Left hindlimb (tissue), 1 donor: ENCODE measurements around the gene ZNF784.

Experiments used
- DNase-seq: peaks from one replicate; pipeline ENCODE4 v3.0.0-alpha.2; 2018

The ZNF784 gene

DNA sequence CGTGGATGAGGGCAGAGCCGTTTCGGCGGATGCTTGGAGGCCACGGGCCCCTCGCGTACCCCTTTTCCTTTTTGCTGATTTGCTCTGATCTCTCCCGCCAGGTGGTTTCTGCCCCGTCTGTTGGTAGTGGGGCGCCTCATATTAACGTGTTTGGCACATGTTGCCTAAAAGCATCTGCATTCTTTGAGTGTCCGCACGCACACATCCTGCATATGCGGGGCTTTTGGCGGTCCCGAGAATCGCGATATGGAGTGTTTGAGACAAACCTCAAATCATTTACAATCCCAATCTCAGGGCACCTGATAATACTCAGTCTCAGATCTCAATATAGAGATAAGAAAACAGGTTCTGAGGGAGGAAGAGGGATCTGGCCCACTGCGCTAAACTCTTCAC, 31.3 kb upstream of the ZNF784 start:
- DNase-seq = no peak

DNA sequence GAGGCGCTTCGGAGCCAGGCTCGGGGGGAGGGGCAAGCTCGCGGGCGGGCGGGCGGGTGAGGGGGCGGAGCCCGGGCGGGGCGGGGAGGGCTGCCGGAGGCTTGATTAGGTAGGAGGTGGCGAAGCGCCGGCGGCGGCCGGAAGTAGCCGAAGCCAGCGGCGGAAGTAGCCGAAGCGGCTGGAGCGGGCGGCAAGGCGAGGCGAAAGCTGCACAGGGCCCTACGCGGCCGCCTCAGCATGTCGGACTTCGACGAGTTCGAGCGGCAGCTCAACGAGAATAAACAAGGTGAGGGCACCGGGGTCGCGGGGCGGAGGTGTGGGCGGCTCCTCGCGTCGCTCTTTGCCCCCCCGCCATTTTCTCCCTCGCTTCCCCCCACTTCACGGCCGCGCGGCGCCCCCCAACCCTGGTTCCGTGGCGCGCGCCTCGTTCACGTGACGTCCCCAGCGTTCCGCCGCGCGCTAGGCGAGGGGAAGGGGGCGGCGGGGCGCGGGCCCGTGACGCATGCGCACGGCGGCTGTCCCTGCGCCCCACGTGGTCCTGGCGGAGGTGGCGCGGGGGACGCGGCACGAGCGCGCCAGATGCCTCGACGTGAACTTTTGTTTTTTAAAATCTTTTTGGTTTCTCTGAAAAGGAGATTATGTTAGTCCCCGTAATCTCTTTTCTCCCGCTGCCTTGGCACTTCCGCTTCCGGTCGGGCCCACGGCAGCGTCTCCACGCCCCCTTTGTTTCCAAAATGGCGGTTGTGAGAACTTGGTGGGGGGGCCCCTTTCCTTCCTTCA, 30.7 kb upstream of the ZNF784 start, which contains the start of gene U2AF2:
Gene U2AF2, plus strand, starts transcription at position 168 of the 780 bp plus-strand sequence. Its CDS starts 70 bp downstream, at position 238.
- DNase-seq = peak; percentile 98

DNA sequence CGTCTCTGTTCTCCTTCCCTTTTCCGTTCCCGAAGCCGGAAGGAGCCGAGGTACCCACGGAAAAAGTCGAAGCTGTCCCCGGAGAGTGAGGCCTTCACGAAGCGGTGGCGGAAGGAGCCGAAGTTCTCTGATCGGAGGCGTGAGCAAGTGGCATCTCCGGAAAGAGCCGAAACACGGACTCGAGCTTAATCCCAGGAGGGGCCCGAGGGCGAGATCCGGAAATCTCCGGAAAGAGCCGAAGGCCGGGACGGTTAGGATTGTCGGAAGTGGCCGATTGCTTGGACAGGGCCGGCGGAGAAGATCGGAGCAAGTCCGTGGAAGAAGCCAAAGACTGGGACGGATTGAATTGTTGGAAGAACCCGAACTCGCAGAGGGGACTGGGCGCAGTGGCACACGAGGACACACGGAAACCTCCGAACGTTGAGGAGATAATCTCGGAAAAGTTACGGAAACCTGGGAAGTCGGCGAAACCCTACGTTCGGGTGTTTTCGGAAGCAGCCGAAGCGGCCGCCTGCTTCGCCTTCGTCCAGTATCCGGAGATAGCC, 30.0 kb upstream of the ZNF784 start:
- peak; percentile 99 for DNase-seq

- peak; percentile 99 for DNase-seq
Measured at GRCh38 chr19:55653651-55654322, 29.4 kb upstream of the ZNF784 start.

GRCh38 chr19:55652311-55653128, 28.2 kb upstream of the ZNF784 start:
- DNase-seq = no peak

DNA sequence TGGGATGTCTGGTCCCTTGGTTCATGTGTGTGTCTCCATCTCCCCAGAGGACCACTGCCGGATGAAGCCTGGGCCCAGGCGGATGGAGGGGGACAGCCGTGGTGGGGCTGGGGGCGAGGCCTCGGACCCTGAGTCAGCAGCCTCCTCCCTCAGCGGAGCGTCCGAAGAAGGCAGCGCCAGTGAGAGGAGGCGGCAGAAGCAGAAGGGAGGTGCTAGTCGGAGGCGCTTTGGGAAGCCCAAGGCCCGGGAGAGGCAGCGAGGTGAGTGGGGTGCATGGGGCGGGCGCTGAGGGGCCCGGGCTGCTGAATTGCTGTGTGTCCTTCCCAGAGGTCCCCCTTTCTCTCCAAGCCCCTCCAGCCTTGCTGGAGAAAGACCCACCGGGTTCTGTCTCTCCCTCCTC, 26.9 kb upstream of the ZNF784 start:
- no peak for DNase-seq

- no peak for DNase-seq
Measured at GRCh38 chr19:55650602-55651230, 26.4 kb upstream of the ZNF784 start.

GRCh38 chr19:55650126-55650557, 25.8 kb upstream of the ZNF784 start:
- no peak for DNase-seq

- DNase-seq = no peak
Measured at GRCh38 chr19:55649268-55650125, 25.1 kb upstream of the ZNF784 start.

DNA sequence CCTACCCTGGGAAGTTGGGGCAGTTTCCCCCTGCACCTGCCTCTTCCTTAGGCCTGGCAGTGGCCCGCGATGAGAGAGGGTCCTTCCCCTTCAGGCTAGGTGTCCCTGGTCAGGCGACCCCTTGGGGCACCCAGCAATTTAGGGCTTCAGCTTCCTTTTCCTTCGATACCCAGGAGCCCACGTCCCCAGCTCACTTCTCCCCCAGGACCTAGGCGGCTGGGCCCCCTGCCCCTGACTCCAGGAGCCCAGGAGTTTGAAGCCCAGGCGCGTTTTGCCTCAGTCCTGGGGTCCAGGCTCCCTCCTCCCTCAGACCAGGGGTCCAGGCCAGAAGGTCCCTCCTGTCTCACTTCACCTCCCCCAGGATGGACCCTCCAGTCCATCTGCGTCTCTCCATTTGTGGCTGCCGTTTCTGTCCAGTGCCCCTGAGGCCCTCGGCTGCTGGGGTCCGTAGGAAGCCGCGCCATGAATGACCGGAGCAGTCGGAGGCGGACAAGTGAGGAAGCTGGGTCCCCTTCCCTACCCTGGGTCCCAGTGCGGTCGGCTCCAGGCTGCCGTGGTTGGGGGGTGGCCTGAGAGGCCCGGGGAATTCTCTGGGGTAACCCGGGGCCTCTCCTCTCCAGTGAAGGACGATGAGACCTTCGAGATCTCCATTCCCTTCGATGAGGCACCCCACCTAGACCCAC, 24.4 kb upstream of the ZNF784 start:
- no peak for DNase-seq

DNA sequence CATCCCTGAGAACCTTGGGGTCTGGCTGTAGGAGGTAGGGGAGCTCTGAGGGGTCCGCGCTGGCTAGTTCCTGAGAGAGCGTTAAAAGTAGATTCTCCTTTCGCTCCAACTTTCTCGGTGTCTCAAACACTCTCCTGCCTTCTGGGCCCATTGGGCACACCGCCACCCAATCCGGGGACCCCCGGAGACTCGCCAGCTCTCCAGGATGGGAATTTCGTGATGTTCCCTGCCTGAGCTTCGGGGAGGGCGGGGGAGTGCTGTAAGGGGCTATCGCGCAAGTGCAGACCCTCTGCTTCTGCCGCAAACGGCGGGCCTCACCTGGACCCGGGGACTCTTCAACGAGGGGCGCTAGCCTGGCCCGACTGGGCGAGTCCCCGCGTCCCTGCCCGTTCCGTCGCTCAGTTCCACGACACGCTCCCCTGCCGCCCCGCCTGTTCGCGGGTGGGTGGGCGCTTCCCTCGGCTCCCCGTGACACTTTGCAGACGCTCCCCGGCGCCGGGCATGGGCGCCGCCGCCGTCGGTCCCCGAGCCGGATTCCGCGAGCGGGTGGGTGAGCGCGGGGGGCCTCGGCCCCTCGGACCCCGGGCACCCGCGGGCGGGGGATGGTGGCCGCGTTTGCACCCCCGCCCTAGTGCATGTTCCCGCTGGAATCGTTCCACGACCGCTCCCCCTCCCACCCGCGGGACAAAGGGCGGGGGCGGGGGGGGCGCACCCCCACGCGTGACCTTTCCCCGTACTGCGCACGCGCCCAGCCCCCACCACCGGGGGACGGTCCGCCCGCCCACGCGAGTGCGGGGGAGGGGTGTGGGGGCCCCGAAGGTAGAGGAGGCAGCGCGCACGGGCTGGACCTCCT, 23.6 kb upstream of the ZNF784 start, which contains the start of gene CCDC106:
Gene CCDC106, plus strand, starts transcription at position 481 of the 853 bp plus-strand sequence. CDS start 835 bp downstream, outside the sequence.
- DNase-seq = peak; percentile 87

GRCh38 chr19:55646889-55647731, 22.7 kb upstream of the ZNF784 start:
- DNase-seq = no peak

GRCh38 chr19:55645512-55645881, 21.1 kb upstream of the ZNF784 start:
- DNase-seq = no peak

DNA sequence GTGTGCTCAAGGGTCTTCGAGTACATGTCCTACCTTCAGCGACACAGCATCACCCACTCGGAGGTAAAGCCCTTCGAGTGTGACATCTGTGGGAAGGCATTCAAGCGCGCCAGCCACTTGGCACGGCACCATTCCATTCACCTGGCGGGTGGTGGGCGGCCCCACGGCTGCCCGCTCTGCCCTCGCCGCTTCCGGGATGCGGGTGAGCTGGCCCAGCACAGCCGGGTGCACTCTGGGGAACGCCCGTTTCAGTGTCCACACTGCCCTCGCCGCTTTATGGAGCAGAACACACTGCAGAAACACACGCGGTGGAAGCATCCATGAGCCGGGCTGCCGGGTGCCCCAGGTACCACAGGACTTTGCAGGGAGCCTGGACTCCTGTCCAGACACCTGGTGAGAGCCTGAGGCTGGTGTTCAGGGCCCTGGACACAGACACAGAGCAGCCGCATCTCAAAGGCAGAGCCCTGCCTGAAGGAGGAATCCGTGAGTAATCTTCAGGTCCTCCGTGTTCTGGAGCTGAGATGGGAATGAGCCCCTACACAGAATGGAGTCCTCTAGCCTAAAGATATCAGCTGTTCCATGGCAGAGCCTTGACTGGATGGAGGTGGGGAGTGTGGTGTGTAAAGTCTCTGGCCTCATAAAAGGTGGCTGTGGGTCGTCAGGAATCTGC, 20.6 kb upstream of the ZNF784 start:
- DNase-seq = no peak

DNA sequence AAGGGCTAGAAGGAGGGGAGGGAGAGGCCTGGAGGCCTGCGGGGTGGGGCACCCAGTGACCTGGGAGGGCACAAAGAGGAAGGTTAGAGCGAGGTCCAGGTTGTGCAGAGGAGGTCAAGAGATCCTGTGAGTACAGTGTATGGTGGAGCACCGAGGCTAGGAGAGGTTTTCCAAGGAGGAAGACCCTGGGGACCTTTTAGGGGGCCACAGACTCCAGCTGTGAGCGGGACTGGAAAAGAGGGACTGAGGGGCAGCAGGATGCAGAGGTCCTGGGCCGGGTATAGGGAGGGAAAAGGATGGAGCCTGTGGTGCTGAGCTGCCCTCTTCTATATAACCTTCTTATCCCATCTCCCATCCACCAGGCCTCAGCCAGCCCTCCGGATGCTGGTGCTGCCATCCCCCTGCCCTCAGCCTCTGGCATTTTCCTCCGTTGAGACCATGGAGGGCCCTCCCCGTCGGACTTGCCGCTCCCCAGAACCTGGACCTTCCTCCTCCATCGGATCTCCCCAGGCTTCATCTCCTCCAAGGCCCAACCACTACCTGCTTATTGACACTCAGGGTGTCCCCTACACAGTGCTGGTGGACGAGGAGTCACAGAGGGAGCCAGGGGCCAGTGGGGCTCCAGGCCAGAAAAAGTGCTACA, 19.9 kb upstream of the ZNF784 start:
- DNase-seq = no peak

DNA sequence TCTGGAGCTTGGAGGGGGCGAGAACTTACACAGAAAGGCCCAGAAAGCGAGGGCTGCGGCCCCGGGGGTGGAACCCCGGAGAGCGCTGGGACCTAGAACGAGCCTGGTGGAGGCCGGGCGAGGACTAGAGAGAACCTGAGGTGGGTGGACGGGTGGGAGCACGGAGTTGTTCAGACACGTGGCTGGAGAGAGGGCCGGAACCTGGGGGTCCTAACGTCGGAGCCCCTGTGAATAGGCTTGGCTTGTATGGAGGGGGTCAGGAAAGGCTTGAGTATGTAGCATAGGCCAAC, 19.5 kb upstream of the ZNF784 start:
- DNase-seq = no peak

DNA sequence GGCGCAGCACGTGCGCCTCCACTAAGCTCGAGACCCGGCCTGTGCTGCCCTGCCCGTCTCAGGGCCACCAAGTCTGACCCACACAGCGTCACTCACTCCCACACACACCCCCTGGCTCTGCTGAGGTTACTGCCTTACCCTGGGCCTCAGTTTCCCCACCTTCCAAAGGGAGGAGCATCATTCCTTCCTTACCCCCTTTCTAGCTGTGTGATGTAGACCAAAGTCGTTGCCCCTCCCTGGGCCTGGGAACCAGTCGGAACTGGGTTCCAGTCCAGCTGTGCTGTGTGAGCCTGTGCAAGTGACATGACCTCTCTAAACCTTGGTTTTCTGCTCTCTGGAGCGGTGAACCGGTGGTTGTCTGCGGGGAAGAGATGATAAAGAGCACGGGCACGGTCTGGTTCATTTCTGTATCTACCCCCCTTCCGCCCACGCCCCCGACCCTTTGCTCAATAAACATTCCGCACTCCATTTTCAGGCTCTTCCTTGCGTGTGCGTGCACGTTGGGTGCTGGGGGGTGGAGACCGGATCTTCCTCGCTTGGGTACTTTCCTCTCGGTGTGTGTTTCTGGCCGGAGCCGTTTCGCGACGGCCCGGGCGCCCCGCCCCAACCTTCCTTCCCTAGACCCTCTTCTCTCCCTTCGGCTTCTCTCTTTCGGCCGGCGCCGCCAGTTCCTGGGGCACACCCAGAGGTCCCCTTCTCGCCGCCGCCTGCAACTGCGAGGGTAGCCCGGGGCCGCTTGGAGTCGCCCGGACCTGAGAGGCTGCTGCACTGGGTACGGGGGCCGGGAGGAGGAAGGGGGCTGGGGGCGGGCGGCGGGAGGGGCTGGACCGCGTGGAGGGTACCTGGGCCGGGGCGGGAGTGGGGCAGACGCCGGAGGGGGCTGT, 18.9 kb upstream of the ZNF784 start, which contains the start of gene ZNF581:
Gene ZNF581, plus strand, starts transcription at position 647 of the 884 bp plus-strand sequence. CDS start 923 bp downstream, outside the sequence.
- peak; percentile 82 for DNase-seq
